Measurements from ENCODE around the gene CD2. TPM values are rescaled to one million over a fixed set of nuclear protein-coding genes. Genes with fewer than 3 reads are reported as not detected.

Gene CD2
- total RNA-seq, 2 experiments from 2014 or later: 291 TPM

GRCh38 chr1:116772648-116773045 is 18.4 kb downstream of the CD2 start:
- Mint-ChIP-seq H3K4me1 (peaks cover 75% of the 10 kb centered on the region), H3K27me3 (no peaks in the 10 kb centered on the region), H3K27ac (peak overlapping the region; percentile 99), H3K9me3 (peaks cover 31% of the 10 kb centered on the region), H3K4me3 (peak overlapping the region; percentile 49), H3K36me3 (peaks cover 82% of the 10 kb centered on the region)
- no peak for DNase-seq

GRCh38 chr1:116775116-116775752 is 21.0 kb downstream of the CD2 start:
- H3K9me3 Mint-ChIP-seq: peaks cover 36% of the 10 kb centered on the region
- no peaks in the 10 kb centered on the region for H3K27me3 Mint-ChIP-seq
- peak overlapping the region; percentile 70 for H3K4me3 Mint-ChIP-seq
- H3K4me1 Mint-ChIP-seq: peaks cover 63% of the 10 kb centered on the region
- H3K36me3 Mint-ChIP-seq: peaks cover 71% of the 10 kb centered on the region
- peak overlapping the region; percentile 63 for H3K27ac Mint-ChIP-seq
- DNase-seq: no peak

- no peaks in the 10 kb centered on the region for H3K27me3 Mint-ChIP-seq
- H3K36me3 Mint-ChIP-seq: peaks cover 55% of the 10 kb centered on the region
- H3K27ac Mint-ChIP-seq: peak overlapping the region; percentile 70
- peaks cover 32% of the 10 kb centered on the region for H3K9me3 Mint-ChIP-seq
- no peak for DNase-seq
- H3K4me3 Mint-ChIP-seq: peak overlapping the region; percentile 4
- peaks cover 35% of the 10 kb centered on the region for H3K4me1 Mint-ChIP-seq
Observed at GRCh38 chr1:116777831-116778830, 23.9 kb downstream of the CD2 start.

GRCh38 chr1:116781034-116781433 is 26.8 kb downstream of the CD2 start:
- Mint-ChIP-seq H3K36me3 (peaks cover 38% of the 10 kb centered on the region), H3K9me3 (peaks cover 21% of the 10 kb centered on the region), H3K27me3 (no peaks in the 10 kb centered on the region), H3K4me3 (no peak overlapping the region), H3K27ac (no peak overlapping the region), H3K4me1 (peaks cover 27% of the 10 kb centered on the region)
- no peak for DNase-seq

GRCh38 chr1:116785006-116785405 is 30.8 kb downstream of the CD2 start:
- Mint-ChIP-seq H3K36me3 (peaks cover 23% of the 10 kb centered on the region), H3K27me3 (no peaks in the 10 kb centered on the region), H3K27ac (no peak overlapping the region), H3K4me1 (peaks cover 14% of the 10 kb centered on the region), H3K9me3 (peaks cover 30% of the 10 kb centered on the region), H3K4me3 (no peak overlapping the region)
- no peak for DNase-seq

- DNase-seq: no peak
- H3K36me3 Mint-ChIP-seq: peaks cover 22% of the 10 kb centered on the region
Observed at GRCh38 chr1:116786049-116786448, 31.8 kb downstream of the CD2 start.

GRCh38 chr1:116791727-116792126 is 37.5 kb downstream of the CD2 start:
- no peak for DNase-seq
- no peak overlapping the region for H3K4me3 Mint-ChIP-seq
- H3K27ac Mint-ChIP-seq: no peak overlapping the region
- peaks cover 21% of the 10 kb centered on the region for H3K9me3 Mint-ChIP-seq
- H3K27me3 Mint-ChIP-seq: no peaks in the 10 kb centered on the region
- H3K36me3 Mint-ChIP-seq: peaks cover 22% of the 10 kb centered on the region
- peaks cover 37% of the 10 kb centered on the region for H3K4me1 Mint-ChIP-seq

More at GRCh38 chr1:116786049-116786448, 31.8 kb downstream of the CD2 start:
- Mint-ChIP-seq H3K27ac (no peak overlapping the region), H3K27me3 (no peaks in the 10 kb centered on the region), H3K9me3 (peaks cover 30% of the 10 kb centered on the region), H3K4me3 (no peak overlapping the region), H3K4me1 (peaks cover 21% of the 10 kb centered on the region)

- Mint-ChIP-seq H3K9me3 (peaks cover 13% of the 10 kb centered on the region), H3K36me3 (peaks cover 35% of the 10 kb centered on the region), H3K4me1 (peaks cover 44% of the 10 kb centered on the region), H3K27ac (no peak overlapping the region), H3K4me3 (no peak overlapping the region), H3K27me3 (no peaks in the 10 kb centered on the region)
- no peak for DNase-seq
Observed at GRCh38 chr1:116793357-116793935, 39.2 kb downstream of the CD2 start.

- Mint-ChIP-seq H3K27me3 (no peaks in the 10 kb centered on the region), H3K4me1 (peaks cover 45% of the 10 kb centered on the region), H3K27ac (no peak overlapping the region), H3K9me3 (peaks cover 12% of the 10 kb centered on the region), H3K4me3 (no peak overlapping the region), H3K36me3 (peaks cover 42% of the 10 kb centered on the region)
- no peak for DNase-seq
Observed at GRCh38 chr1:116794371-116794770, 40.1 kb downstream of the CD2 start.

- Mint-ChIP-seq H3K27me3 (no peaks in the 10 kb centered on the region), H3K4me3 (no peak overlapping the region), H3K36me3 (peaks cover 45% of the 10 kb centered on the region), H3K4me1 (peaks cover 48% of the 10 kb centered on the region), H3K9me3 (peaks cover 9% of the 10 kb centered on the region), H3K27ac (no peak overlapping the region)
- DNase-seq: no peak
Observed at GRCh38 chr1:116794804-116795481, 40.7 kb downstream of the CD2 start.

GRCh38 chr1:116795482-116795829 is 41.2 kb downstream of the CD2 start:
- H3K9me3 Mint-ChIP-seq: peaks cover 7% of the 10 kb centered on the region

GRCh38 chr1:116804736-116805135 is 50.5 kb downstream of the CD2 start:
- Mint-ChIP-seq H3K4me1 (peaks cover 83% of the 10 kb centered on the region), H3K9me3 (peaks cover 2% of the 10 kb centered on the region), H3K27ac (peak overlapping the region; percentile 94), H3K27me3 (no peaks in the 10 kb centered on the region), H3K36me3 (peaks cover 69% of the 10 kb centered on the region), H3K4me3 (peak overlapping the region; percentile 91)
- no peak for DNase-seq

More at GRCh38 chr1:116795482-116795829, 41.2 kb downstream of the CD2 start:
- H3K27me3 Mint-ChIP-seq: no peaks in the 10 kb centered on the region
- peaks cover 48% of the 10 kb centered on the region for H3K4me1 Mint-ChIP-seq
- H3K27ac Mint-ChIP-seq: no peak overlapping the region
- peaks cover 47% of the 10 kb centered on the region for H3K36me3 Mint-ChIP-seq
- no peak for DNase-seq
- H3K4me3 Mint-ChIP-seq: no peak overlapping the region

- no peak for DNase-seq
- H3K4me3 Mint-ChIP-seq: peak overlapping the region; percentile 91
- no peaks in the 10 kb centered on the region for H3K27me3 Mint-ChIP-seq
- peaks cover 83% of the 10 kb centered on the region for H3K4me1 Mint-ChIP-seq
- H3K9me3 Mint-ChIP-seq: peaks cover 2% of the 10 kb centered on the region
- H3K36me3 Mint-ChIP-seq: peaks cover 64% of the 10 kb centered on the region
- H3K27ac Mint-ChIP-seq: peak overlapping the region; percentile 94
Observed at GRCh38 chr1:116805398-116805797, 51.2 kb downstream of the CD2 start.

GRCh38 chr1:116806245-116806644 is 52.0 kb downstream of the CD2 start:
- peak overlapping the region; percentile 91 for H3K4me3 Mint-ChIP-seq
- H3K36me3 Mint-ChIP-seq: peaks cover 60% of the 10 kb centered on the region
- H3K27me3 Mint-ChIP-seq: no peaks in the 10 kb centered on the region
- peaks cover 80% of the 10 kb centered on the region for H3K4me1 Mint-ChIP-seq
- H3K27ac Mint-ChIP-seq: peak overlapping the region; percentile 94
- peaks cover 2% of the 10 kb centered on the region for H3K9me3 Mint-ChIP-seq
- peak; percentile 81 for DNase-seq

Data from activated naive CD8-positive, alpha-beta T cell treated with anti-CD3 and anti-CD28 coated beads for 36 hours (primary cell).